Stimulated activated CD8-positive, alpha-beta memory T cell treated with anti-CD3 and anti-CD28 coated beads, Interleukin-4, amount 100 ng/mL, for 48 hours (primary cell): ENCODE measurements around the gene CDH26.
A peak's percentile ranks its signal among the peaks of the same experiment; 100 is the strongest.

ENCODE experiments used
- DNase-seq: peaks from one replicate; pipeline ENCODE4 v3.0.0-alpha.2; 2020

CDH26 gene

DNA sequence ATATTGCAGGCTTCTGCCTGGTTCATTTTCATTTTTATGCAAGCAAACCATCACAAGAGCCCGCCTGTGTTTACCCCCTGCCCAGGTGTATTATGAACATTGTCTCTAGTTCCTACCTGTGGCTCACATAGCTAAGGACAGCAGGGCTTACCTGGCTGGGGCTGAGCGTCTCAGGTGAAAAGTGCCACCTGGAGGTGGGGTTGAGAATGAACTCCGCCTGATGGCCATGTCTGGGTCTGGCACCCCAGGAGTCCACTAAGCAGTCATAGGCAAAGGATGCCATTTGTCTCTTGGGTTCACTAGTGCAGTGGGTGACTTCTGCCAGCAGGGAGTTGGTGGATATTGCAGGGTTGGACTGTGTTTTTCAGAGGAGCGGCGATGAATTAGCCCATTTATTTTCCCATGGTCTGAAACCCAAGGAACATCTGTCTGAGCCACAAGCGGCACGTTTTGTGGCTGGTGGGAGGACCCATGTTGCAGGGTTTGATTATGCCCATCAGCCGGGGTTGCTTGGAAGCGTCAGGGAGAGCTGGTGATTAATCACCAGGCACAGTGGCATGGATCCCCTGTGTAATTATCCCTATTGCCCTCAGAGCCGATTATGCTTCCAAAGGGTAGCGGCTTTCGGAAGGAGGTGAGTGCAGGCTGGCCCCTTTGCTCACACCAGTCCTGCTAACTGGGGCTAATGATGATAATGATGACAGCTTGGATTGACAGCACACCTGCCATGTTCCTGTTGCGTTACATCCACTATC lies 92.1 kb downstream of the CDH26 start:
- DNase-seq = no peak

DNA sequence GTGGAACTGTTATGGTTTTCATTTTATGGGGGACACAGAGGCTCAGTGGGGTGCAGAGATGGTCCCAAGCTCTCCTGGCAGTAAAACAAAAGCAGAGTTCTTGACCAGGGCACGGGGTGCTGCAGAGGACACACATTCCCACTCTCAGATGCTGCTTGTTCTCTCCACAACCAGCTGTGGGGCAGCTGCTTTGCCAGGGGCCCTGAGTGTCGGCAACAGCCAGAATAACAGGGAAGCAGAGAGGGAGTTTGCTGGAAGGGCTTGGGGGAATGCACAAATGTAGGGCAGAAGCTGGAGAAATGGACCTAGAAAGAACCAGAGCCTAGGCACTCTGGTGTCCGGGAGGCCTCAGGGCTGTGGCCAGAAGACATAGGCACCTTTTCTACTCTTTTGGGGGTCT lies 93.7 kb downstream of the CDH26 start:
- DNase-seq = no peak

DNA sequence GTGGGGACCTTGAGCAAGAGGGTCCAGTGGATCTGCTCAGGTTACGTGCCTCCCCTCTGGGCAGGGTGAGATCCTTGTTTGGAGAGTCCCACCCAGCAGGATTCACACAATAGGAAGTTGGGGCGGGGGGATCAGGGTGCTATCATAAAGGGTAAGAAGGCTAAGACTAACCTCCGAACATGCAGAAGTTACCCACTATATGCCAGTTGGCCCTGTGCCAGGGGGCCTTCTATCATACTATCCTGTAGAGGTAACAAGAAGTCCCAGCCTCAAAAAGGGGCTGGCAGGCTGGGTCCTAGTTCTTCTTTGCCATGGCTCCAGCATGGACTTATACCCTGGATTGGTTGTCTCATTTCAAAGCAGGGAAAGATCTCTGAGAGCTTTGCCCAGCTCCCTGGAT lies 94.1 kb downstream of the CDH26 start:
- no peak for DNase-seq

DNA sequence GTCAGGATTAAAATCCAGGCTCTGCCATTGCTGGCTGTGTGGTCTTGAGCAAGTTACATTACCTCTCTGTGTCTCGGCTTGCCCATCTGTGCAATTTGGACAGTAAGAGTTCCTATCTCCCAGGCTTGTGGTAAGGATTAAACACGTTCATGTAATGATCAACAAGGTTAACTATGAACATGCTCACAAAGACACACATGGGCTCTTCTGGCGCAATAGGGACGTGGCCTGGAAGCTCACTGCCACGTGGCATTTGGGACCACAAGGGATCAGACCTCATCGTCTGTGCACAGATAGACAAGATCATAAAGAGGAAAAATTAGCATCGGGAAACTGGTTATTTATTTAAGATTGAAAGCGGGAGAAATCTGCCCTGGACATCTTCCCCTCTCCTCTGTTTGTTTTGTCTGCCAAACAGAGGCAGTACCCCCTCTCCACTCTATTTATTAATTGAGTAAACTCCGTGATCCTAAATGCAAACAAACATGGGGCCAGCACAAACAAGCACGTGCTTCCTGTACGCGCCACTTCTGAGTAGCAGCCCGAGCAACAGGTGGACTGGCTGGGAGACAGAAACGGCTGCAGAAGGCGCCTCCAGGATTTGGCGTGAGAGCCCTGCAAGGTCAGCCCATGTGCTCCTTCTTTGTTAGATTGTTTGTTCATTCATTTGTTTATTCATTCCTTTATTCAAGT lies 95.0 kb downstream of the CDH26 start:
- no peak for DNase-seq

DNA sequence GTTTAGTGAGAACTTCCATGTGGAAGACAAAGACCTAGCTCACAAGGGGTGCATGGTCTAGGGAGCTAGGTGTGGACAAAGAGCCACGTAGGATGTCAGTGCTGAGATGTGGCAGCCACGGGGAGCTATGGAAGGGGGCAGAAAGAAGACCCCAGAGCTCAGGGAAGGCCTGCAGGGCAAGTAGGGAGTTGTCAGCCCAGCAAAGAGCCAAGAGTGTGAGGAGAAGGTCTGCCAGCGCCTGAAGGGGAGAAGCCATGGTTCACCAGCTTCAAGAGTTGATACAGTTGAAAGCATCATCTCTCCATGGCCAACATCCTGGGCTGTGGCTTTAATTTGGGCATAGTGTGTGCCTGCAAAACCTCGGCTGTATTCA lies 95.6 kb downstream of the CDH26 start:
- no peak for DNase-seq

DNA sequence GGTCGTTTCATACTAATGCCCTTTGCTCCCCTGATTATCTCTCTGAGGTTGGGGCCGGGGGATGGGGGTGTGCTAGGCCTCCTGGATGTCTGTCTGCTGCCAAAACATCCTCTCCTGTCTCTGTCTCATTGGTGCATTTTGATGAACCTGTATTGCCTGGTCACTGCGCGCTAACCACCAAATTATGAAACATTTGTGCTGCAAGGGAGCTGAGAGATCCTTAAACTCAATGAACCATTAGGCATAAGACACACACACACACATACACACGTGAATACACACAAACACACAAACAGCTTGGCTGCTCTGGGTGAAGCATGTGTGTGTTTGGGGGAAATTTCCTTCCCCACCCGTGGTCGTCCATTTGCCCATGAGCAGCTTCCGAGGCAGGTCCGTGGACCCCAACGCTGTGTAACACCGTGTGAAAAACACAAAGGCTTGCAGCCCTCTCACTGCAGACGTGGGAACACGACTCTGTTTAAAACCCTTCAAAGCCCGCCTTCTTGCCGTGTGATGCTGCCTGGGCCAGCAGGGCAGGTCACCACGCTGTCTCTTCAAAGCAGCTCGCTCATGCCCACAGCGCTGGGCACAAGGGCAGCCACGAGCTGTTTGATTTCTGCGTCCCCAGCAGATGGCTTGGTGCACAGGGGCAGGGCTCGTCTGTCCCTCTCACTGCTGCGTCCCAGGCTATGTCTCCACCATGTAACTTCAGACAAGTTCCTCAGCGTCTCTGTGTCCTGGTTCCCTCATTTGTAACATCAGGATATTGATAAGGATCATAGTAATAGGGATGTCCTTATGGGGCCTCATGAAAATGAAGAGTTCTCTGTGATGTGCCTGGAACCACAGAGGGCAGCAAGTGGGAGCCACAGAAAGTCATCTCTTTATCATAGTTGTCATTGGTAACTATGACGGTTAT lies 96.8 kb downstream of the CDH26 start:
- DNase-seq = no peak

DNA sequence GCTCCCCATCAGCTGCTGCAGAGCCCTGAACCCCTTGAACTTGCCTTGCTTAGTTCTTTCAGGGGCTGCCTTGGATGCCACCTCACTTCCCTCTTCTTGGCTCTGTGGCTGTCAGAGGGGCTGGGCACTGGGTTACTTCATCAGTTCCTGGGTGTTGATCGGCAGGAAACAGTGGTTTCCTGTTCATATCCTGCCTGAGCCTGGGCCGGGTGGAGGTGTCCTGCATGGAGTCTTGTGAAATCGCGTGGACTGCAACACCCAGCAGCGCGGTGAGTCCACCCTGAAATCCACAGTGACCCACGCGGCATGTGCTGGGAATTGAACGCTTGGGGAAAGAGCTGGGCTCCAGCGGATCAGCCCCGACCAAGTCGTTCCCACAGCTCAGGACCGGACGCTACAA lies 97.5 kb downstream of the CDH26 start:
- peak; percentile 58 for DNase-seq

DNA sequence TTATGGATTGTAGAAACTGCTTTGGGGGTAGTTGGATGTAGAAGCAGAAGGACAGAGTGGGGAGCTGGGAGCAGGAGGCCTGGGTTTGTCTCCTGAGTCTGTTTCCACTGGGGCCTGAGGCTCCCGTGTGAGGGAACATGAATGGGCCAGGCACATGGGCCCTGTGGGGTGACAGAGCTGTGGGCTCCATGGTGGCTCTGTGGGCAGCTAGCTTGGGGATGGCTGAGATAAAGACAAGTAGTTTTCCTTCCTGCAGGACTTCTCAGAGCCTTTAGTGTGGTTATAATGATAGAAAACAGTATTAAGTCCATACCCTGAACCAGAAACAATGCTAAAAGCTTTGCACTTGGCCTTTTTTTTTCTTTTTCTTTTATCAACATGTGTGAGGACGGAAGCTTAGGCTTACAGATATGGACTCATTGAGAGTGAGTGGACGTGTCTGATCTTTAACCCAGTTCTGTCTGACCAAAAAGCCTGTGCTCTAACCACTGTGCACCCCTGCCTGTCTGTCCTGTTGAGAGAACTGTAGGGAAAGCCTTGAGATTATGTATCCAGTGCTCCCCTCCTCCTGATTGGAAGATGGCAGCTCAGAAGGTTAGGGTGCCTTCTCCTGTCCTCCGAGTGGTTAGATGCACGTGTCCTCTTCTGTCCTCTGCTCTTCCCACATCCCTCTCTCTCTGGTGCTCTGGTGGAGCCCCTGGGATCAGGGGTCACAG lies 98.3 kb downstream of the CDH26 start:
- no peak for DNase-seq

DNA sequence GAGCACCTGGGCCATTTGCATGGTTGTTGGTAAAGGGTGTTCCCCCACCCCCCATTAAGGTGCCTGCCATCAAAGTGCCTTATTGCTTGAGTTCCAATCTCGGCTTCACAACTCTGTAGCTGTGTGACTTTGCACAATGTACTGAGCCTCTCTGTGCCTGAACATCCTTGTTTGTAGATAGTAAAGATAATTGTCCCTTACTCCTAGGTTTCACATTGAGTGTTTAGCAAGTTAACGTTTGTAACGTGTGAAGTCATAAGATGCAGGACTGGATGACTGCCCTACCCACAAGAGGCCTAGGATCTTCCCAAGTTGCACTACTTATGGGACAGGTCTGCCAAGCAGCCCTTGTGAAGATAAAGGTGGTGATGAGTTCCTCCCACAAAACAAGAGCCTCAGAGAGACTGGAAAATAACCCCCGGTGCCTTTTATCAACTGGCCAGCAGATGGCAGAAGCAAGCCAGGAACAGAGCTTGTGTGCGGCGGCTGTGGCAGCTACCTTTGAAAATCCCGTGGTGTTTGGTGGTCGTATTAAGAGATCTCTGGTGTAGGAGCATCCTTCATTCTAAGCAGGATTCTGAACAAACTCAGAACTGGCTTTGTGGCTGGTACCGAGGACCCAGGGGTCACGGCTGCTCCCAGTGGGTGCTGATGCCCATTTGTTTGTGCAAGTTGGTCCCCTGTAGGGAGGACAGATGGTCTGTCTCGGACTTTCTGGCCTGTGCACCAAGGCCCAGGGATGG lies 99.1 kb downstream of the CDH26 start:
- peak; percentile 75 for DNase-seq

DNA sequence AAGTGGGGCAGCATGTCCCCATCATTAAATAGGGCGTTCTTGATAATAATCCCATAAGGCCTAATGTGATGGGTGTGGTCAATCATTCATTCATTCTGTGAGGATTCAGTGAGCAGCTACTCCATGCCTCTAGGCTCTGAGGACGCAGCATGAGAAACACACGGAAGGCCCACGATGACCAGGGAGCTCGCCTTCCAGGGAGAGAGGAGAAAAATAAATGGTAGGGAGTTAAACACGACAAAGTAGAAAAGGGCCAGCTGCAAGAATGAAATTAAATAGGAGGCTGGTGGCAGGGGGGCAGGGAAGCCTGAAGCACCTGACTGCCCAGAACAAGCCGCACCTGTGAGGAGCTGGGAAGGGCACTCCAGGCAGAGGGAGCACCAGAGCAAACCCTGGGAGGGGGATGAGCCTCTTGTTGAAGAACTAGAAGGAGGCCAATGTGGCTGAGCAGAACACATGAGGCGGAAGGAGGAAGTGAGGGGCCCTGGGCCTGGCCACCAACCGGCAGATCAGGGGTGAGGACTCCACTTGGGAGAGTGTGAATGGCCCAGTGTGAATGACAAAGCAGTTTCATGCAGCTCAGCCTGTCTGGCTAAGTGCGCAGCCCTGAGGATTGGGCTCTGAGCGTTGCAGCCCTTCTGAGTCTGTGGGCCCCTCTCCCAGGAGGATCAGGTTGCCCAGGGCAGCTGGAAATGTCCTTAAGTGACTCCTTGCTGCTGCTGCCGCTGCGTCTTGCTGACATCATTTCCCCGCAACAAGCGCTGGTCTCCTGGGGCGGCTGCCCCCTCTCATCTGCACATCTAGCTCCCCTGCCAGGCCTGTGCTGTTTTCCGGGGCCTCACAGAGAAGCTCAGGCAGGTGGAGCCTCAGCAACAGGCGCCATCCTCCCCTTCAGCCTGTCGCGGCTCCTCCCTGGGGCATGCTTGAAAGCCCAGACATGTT lies 99.9 kb downstream of the CDH26 start:
- DNase-seq = peak; percentile 48

DNA sequence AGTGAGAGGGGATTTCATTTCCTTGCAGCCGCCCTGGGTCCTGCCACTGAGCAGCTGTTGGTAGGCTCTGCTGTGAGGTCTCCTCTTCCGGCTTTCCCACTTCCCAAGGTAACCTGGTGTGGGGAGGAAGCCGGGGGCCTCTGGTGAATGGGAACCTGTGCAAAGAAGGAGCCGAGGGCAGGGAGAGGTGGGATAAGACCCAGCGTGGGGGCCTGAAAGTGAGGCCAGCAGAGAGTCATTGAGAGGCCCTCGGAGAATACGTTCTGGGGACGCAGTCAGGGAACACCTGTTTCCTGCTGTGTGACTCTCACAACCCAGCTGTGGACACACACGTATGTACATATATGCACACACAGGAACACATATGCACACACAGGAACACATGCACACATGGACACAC lies 100.7 kb downstream of the CDH26 start:
- no peak for DNase-seq

DNA sequence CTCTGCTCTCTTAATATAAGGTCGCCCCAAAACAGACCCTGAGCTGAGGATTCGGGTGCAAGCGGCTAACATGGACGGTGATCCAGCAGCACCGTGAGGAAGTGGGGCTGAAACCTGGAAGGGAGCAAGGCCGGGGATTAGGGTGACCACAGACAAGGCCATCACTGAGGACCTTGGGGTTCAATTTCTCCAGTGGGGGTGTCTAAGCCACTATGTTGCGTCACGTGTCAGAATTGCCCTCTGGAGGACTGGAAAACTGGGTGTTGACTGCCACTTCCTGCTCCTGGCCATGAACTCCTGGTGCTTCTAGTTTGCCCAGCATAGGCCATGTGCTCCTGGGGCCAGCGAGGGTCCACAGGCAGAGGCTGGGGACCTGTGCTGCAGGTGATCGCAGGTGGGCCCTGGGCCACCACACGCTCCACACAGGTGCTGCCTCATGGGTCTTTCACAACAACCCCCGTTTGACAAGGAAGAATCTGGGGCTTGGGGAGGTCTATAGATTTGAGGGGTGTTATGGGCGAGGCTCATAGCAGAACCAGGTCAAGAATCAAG lies 101.9 kb downstream of the CDH26 start:
- DNase-seq = no peak

DNA sequence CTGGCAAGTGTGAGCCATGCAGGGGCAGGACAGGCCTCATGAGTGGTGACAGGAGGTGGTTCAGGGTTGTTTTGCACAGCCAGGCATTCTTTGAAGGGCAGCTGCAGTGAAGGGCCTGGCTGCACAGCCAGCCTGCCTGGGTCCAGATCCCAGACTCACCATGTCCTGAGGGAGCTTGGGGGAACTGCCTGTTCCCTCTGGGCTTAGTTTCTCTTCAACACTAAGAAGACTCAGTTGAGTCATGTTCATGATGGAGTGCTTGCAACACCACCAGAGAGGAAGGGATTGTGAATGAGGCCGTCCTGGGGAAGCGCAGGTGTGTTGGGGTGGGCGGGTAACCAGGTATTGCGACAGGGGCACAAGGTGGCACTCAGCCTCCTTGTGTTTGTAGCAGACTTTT lies 102.4 kb downstream of the CDH26 start:
- DNase-seq = no peak

DNA sequence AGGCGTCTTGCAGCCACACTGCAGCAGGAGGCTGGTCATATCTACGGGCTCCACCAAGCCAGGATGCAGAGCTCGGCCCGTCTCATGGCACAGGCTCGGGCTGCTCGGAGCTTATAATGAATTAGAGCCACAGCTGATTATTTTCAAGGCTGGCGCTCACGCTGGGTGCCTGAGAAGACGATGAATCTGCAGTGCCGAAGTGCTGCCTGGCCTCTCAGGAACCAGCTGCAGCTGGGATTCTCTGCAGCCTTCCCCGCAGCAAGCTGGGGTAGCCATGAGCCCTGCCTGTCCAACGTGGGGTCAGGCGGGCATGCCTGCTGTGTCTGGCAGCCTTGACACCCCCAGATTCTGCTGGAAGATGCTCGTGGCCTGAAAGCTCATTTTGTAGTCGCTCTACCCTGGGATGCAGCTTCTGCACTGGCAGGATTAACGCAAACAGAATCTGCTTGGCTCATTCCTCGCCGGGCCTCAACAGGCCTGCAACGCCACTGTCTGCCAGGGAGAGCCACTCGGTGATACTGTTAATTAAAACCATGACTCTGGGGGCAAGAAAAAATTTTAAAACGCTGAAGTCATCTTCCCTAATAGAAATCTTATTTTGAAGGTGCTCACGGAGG lies 104.3 kb downstream of the CDH26 start:
- no peak for DNase-seq

DNA sequence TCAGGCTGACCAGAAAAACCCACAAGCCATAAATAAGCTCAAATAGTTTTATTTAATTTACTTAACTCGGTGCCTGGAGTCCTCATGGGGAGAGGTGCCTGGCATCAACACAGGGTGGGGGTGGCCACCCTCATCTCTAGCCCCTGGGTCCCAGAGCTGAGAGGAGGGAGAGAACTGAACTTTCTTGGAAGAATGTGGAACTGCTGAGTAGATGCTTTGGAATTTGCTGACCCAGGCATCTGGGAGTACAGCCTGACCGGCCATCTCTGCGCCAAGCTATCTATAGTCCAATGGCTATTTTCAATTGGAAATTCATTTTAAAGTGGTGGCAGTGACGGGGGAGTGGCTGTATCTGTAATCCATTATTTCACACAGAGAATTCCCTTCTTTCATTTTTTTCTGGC lies 104.8 kb downstream of the CDH26 start:
- DNase-seq = no peak

DNA sequence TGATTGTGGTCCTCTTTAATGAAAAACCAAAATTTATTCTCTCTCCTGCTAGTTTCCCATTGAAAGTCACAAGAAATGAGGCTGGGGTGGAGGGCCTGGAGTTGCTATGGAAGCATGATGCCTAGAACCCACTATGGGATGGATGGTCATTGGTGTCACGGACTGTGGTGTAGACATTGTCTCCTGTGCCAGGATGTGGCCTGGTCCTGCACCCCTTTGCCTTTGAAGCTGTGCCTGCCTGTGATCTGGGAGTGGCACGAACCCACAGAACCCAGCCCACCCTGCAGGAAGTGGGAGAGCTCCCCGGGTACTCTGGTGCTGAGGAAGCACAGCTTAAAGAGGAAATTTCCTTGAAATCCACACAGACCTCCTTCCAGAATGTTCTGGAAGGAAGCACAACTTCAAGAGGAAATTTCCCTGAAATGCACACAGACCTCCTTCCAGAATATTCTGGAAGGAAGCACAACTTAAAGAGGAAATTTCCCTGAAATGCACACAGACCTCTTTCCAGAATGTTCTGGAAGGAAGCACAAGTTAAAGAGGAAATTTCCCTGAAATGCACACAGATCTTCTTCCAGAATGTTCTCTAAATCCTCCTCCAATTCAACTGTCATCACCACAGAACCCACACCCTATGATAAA lies 105.6 kb downstream of the CDH26 start:
- no peak for DNase-seq
